ENCODE measurements around the gene XXYLT1. TPM values are rescaled to one million over a fixed set of nuclear protein-coding genes. Genes with fewer than 3 reads are reported as not detected.

The XXYLT1 gene
- total RNA-seq, 2 experiments from 2014 or later: 3.1 to 3.7 TPM

DNA sequence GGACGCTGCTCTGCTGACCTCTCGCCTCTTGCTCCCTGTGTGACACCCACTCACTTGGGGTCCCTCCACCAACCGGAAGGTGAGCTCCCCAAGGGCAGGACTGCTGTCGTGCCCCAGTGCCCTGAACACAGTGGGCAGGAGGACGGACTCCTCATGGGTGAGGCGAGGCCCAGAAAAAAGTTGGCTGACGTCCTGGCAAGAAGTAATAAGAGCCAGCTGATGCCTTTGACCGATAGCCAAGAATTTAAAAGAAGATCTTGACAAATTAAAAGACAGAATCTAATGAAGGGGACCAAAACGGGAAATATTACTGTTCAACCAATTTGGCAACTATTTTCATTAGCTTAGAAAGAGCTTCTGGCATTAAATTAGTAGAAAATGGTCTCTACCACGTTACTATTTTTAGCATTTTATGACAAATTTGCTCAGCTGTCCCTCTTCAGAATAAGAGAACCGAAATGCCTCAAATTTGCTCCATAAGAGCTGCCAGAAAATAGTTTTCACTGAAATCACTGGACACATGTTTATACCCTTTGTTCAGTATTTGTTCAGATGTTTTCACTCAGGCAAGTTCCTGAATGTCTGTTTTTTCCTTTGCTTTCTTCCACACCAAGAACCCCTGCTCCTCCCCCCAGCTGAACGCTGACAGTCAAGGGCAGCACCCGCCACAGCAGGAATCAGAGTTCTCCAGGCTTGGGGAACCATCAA, 60.5 kb downstream of the XXYLT1 start:
- POLR2A ChIA-PET: no interaction called here
- H3K4me1 Mint-ChIP-seq (ENCODE audit: low read depth): peaks cover 11% of the 10 kb centered on the region
- ATAC-seq (ENCODE audit: poor library complexity) (no peak), DNase-seq (no peak)
- H3K27ac Mint-ChIP-seq: no peak overlapping the region
- Histone ChIP-seq H3K4me1 (ENCODE audit: insufficient read depth, low read length) (peaks cover 1% of the 10 kb centered on the region), H3K27ac (ENCODE audit: low read depth in 1 of 2, low read length in 2 of 2) (no peak overlapping the region), H3K4me3 (ENCODE audit: low read length) (no peak overlapping the region), H3K27me3 (ENCODE audit: control insufficient read depth in 1 of 2, insufficient read depth in 2 of 2, low read length in 2 of 2) (no peaks in the 10 kb centered on the region), H3K9me3 (ENCODE audit: control insufficient read depth in 1 of 2, insufficient read depth in 1 of 2, low read length in 2 of 2) (peaks cover 0 to 4% of the 10 kb centered on the region in 2 experiments), H3K36me3 (ENCODE audit: insufficient read depth, low read length) (no peaks in the 10 kb centered on the region)
- H3K27me3 Mint-ChIP-seq: no peaks in the 10 kb centered on the region
- H3K9me3 Mint-ChIP-seq: no peaks in the 10 kb centered on the region
- no peak overlapping the region for H3K4me3 Mint-ChIP-seq
- intact Hi-C loops (cut with DNase I, micrococcal nuclease): no loop called here
- peaks cover 4% of the 10 kb centered on the region for H3K36me3 Mint-ChIP-seq (ENCODE audit: low read depth)
- TF ChIP-seq, protein P1, sequence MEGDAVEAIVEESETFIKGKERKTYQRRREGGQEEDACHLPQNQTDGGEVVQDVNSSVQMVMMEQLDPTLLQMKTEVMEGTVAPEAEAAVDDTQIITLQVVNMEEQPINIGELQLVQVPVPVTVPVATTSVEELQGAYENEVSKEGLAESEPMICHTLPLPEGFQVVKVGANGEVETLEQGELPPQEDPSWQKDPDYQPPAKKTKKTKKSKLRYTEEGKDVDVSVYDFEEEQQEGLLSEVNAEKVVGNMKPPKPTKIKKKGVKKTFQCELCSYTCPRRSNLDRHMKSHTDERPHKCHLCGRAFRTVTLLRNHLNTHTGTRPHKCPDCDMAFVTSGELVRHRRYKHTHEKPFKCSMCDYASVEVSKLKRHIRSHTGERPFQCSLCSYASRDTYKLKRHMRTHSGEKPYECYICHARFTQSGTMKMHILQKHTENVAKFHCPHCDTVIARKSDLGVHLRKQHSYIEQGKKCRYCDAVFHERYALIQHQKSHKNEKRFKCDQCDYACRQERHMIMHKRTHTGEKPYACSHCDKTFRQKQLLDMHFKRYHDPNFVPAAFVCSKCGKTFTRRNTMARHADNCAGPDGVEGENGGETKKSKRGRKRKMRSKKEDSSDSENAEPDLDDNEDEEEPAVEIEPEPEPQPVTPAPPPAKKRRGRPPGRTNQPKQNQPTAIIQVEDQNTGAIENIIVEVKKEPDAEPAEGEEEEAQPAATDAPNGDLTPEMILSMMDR (IDR thresholded peaks at IDR 0.05): no peak
- CTCF ChIA-PET: no interaction called here

DNA sequence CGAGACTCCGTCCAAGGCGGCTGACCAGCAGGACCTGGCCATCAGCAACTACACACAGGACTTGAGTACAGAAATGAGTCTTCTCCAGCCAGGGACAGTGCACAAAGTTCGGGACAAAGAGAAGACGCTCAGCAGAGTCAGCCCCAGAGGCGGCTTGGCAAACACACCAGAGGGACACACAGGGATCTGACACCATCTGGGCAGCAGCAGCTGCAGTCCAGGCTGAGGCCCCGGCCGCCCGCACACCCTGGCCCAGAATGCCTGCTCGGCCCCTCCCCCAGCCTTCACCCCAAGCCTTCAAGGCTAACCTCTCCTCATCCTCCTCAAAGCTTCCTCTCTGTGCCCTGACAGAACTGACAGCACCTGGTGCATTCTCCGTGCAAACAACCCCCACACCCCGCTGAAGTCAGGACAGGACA, 61.1 kb downstream of the XXYLT1 start:
- CTCF ChIA-PET: no interaction called here
- no peak for DNase-seq
- TF ChIP-seq, protein P1 (IDR thresholded peaks at IDR 0.05): no peak
- H3K36me3 Mint-ChIP-seq (ENCODE audit: low read depth): peaks cover 4% of the 10 kb centered on the region
- Histone ChIP-seq H3K27ac (ENCODE audit: low read depth in 1 of 2, low read length in 2 of 2) (no peak overlapping the region), H3K36me3 (ENCODE audit: insufficient read depth, low read length) (no peaks in the 10 kb centered on the region), H3K4me1 (ENCODE audit: insufficient read depth, low read length) (peaks cover 3% of the 10 kb centered on the region), H3K4me3 (ENCODE audit: low read length) (no peak overlapping the region), H3K9me3 (ENCODE audit: control insufficient read depth in 1 of 2, insufficient read depth in 1 of 2, low read length in 2 of 2) (peaks cover 0 to 4% of the 10 kb centered on the region in 2 experiments), H3K27me3 (ENCODE audit: control insufficient read depth in 1 of 2, insufficient read depth in 2 of 2, low read length in 2 of 2) (no peaks in the 10 kb centered on the region)
- H3K4me1 Mint-ChIP-seq (ENCODE audit: low read depth): peaks cover 11% of the 10 kb centered on the region
- POLR2A ChIA-PET: no interaction called here
- H3K27me3 Mint-ChIP-seq: no peaks in the 10 kb centered on the region
- no peaks in the 10 kb centered on the region for H3K9me3 Mint-ChIP-seq
- H3K27ac Mint-ChIP-seq: no peak overlapping the region
- H3K4me3 Mint-ChIP-seq: no peak overlapping the region
- intact Hi-C loops (cut with DNase I, micrococcal nuclease): no loop called here
- ATAC-seq (ENCODE audit: poor library complexity): no peak

- ChIA-PET POLR2A (no interaction called here), CTCF (no interaction called here)
- TF ChIP-seq, protein P1 (IDR thresholded peaks at IDR 0.05): no peak
- H3K36me3 ChIP-seq (ENCODE audit: insufficient read depth, low read length): no peaks in the 10 kb centered on the region
- no peaks in the 10 kb centered on the region for H3K27me3 Mint-ChIP-seq
- peaks cover 3% of the 10 kb centered on the region for H3K4me1 ChIP-seq (ENCODE audit: insufficient read depth, low read length)
- peaks cover 0 to 4% of the 10 kb centered on the region in 2 experiments for H3K9me3 ChIP-seq (ENCODE audit: control insufficient read depth in 1 of 2, insufficient read depth in 1 of 2, low read length in 2 of 2)
- no peak overlapping the region for H3K4me3 Mint-ChIP-seq
- H3K36me3 Mint-ChIP-seq (ENCODE audit: low read depth): peaks cover 4% of the 10 kb centered on the region
- peak in 1 of 14 experiments; percentile 8 for DNase-seq
- no peak for ATAC-seq (ENCODE audit: poor library complexity)
- H3K27ac Mint-ChIP-seq: no peak overlapping the region
- H3K4me1 Mint-ChIP-seq (ENCODE audit: low read depth): peaks cover 11% of the 10 kb centered on the region
- no peak overlapping the region for H3K27ac ChIP-seq (ENCODE audit: low read depth in 1 of 2, low read length in 2 of 2)
- intact Hi-C loops (cut with DNase I, micrococcal nuclease): no loop called here
- no peak overlapping the region for H3K4me3 ChIP-seq (ENCODE audit: low read length)
- H3K27me3 ChIP-seq (ENCODE audit: control insufficient read depth in 1 of 2, insufficient read depth in 2 of 2, low read length in 2 of 2): no peaks in the 10 kb centered on the region
- H3K9me3 Mint-ChIP-seq: no peaks in the 10 kb centered on the region
These were observed 61.7 kb downstream of the XXYLT1 start for GRCh38 chr3:195209083-195209846.
